HG03558 (cell line): ENCODE results near the gene SEC14L2.

ENCODE experiments used
- ATAC-seq: cut with Tn5 transposase; IDR thresholded peaks from one replicate; pipeline ENCODE4 v1.9.1; 2021; ENCODE audit warnings: moderate number of reproducible peaks; ENCODE audit not compliant: unreplicated experiment; ENCODE audit errors: extremely low read depth

Gene SEC14L2

GRCh38 chr22:30373331-30374325, 23.2 kb upstream of the SEC14L2 start:
- ATAC-seq, result no peak

GRCh38 chr22:30375312-30375849, 21.4 kb upstream of the SEC14L2 start:
- ATAC-seq, result no peak

GRCh38 chr22:30380011-30380410, 16.8 kb upstream of the SEC14L2 start:
- no peak for ATAC-seq

- no peak for ATAC-seq
Measured at GRCh38 chr22:30381264-30381663, 15.6 kb upstream of the SEC14L2 start.

- ATAC-seq, result no peak
Measured at GRCh38 chr22:30382340-30382739, 14.5 kb upstream of the SEC14L2 start.

- ATAC-seq, result no peak
Measured at GRCh38 chr22:30383061-30383460, 13.8 kb upstream of the SEC14L2 start.

- no peak for ATAC-seq
Measured at GRCh38 chr22:30385942-30386341, 10.9 kb upstream of the SEC14L2 start.

GRCh38 chr22:30386608-30386959, 10.2 kb upstream of the SEC14L2 start:
- no peak for ATAC-seq

GRCh38 chr22:30386960-30387827, 9.6 kb upstream of the SEC14L2 start, which contains the start of gene RNF215:
TSS of gene RNF215 (minus strand) at chr22:30387411. CDS start at chr22:30387313, 98 bp downstream.
- no peak for ATAC-seq

- ATAC-seq, result no peak
Measured at GRCh38 chr22:30390974-30391691, 5.7 kb upstream of the SEC14L2 start.

- no peak for ATAC-seq
Measured at GRCh38 chr22:30392661-30393321, 4.0 kb upstream of the SEC14L2 start.

GRCh38 chr22:30393322-30393680, 3.5 kb upstream of the SEC14L2 start:
- ATAC-seq, result no peak

- ATAC-seq, result no peak
Measured at GRCh38 chr22:30393885-30394284, 2.9 kb upstream of the SEC14L2 start.

GRCh38 chr22:30397656-30398635, 1.1 kb downstream of the SEC14L2 start:
- no peak for ATAC-seq

- no peak for ATAC-seq
Measured at GRCh38 chr22:30398685-30399680, 2.2 kb downstream of the SEC14L2 start.

- ATAC-seq, result no peak
Measured at GRCh38 chr22:30399718-30400117, 2.9 kb downstream of the SEC14L2 start.

GRCh38 chr22:30400159-30400558, 3.3 kb downstream of the SEC14L2 start:
- ATAC-seq, result no peak
